Tibial nerve (tissue), 4 donors: ENCODE data around the gene STAMBPL1.

Source experiments
- CTCF ChIP-seq, 5 experiments: fragments of 200-600 bp in 3 of 5; fragments of 450-650 bp in 2 of 5; sonication (generic) in 3 of 5; IDR thresholded peaks; one replicate each; pipeline ENCODE4 v1.5.1; 2016 to 2019; ENCODE audit warnings: antibody characterized with exemption in 5 of 5, mild to moderate bottlenecking in 3 of 5, moderate library complexity in 2 of 5
- EP300 ChIP-seq, 2 donors: sonication (generic); formaldehyde crosslinking; IDR thresholded peaks; one replicate each; pipeline ENCODE4 v1.6.1; 2017; ENCODE audit warnings: antibody characterized with exemption in 2 of 2, mild to moderate bottlenecking in 1 of 2
- POLR2A ChIP-seq, 2 donors: fragments of 450-650 bp; IDR thresholded peaks; one replicate each; pipeline ENCODE4 v1.6.1; 2017; ENCODE audit warnings: antibody characterized with exemption in 2 of 2, mild to moderate bottlenecking in 2 of 2, moderate library complexity in 2 of 2

GRCh38 chr10:88889559-88890337 lies 9.7 kb downstream of the STAMBPL1 start:
- no peak for TF ChIP-seq POLR2A (IDR thresholded peaks at IDR 0.05)
- no peak for TF ChIP-seq CTCF (IDR thresholded peaks at IDR 0.05)
- no peak for TF ChIP-seq EP300 (IDR thresholded peaks at IDR 0.05)
